Activated B cell treated with CpG ODN at 0.5 μM for 24 hours (primary cell): ENCODE data around the gene PPP1R2. TPM values are rescaled to one million over a fixed set of nuclear protein-coding genes. Genes with fewer than 3 reads are reported as not detected.

ENCODE experiments used
- ATAC-seq: fragments of 200-7000 bp; cut with Tn5 transposase; one replicate; pipeline ENCODE4 v1.10.0; 2021; ENCODE audit warnings: low read depth, mild to moderate bottlenecking, moderate library complexity
- CTCF ChIA-PET: fragments of 350-600 bp; sonication (Branson Sonifier 250); formaldehyde crosslinking; loops from one replicate; lab custom pipeline; 2021; ENCODE audit warnings: antibody characterized with exemption; lab: Charles Lee
- POLR2A ChIA-PET: fragments of 350-600 bp; sonication (Branson Sonifier 250); formaldehyde crosslinking; loops from one replicate; lab custom pipeline; 2021; ENCODE audit warnings: antibody characterized with exemption; lab: Charles Lee
- DNase-seq: peaks from one replicate; pipeline ENCODE4 v3.0.0; 2022
- H3K27ac Mint-ChIP-seq: one replicate; pipeline ENCODE4 v1.8.0; 2020; ENCODE audit warnings: mixed read lengths
- H3K27me3 Mint-ChIP-seq: one replicate; pipeline ENCODE4 v1.8.0; 2021; ENCODE audit warnings: mixed read lengths
- H3K36me3 Mint-ChIP-seq: one replicate; pipeline ENCODE4 v1.8.0; 2021; ENCODE audit warnings: low read depth, mixed read lengths
- H3K4me1 Mint-ChIP-seq: one replicate; pipeline ENCODE4 v1.8.0; 2021; ENCODE audit warnings: mixed read lengths
- H3K4me3 Mint-ChIP-seq: one replicate; pipeline ENCODE4 v1.8.0; 2020; ENCODE audit warnings: mild to moderate bottlenecking, mixed read lengths
- H3K9me3 Mint-ChIP-seq: one replicate; pipeline ENCODE4 v1.8.0; 2020; ENCODE audit warnings: mixed read lengths
- CTCF ChIP-seq: fragments of 200-600 bp; IDR thresholded peaks from one replicate; pipeline ENCODE4 v1.8.0; 2022; ENCODE audit warnings: antibody characterized with exemption, mild to moderate bottlenecking
- intact Hi-C: fragments of 100-400 bp; cut with micrococcal nuclease; formaldehyde crosslinking; loops from one replicate; pipeline ENCODE4 v1.15.1; 2024
- total RNA-seq: library from RNA; stranded (reverse); gene quantifications from 2 replicates; pipeline ENCODE4 v1.2.3, GENCODE V29; 2022

The PPP1R2 gene
- total RNA-seq, 1 donor from 2014 or later: 64.1 TPM

GRCh38 chr3:195546130-195546560, 3.0 kb upstream of the PPP1R2 start:
- peaks cover 8% of the 10 kb centered on the region for H3K36me3 Mint-ChIP-seq
- ChIA-PET CTCF (interaction anchor here (1.5 to 1.6 kb wide), 2 partner anchors 14 to 275 kb away, joined by 3 to 4 read pairs; partner anchors contain the start of gene XXYLT1), POLR2A (interaction anchor here (0.7 to 0.8 kb wide), 2 partner anchors 416 to 777 kb away, joined by 3 read pairs; no protein-coding TSS in a partner anchor)
- peak overlapping the region; percentile 64 for H3K4me3 Mint-ChIP-seq
- H3K27me3 Mint-ChIP-seq: no peaks in the 10 kb centered on the region
- DNase-seq: no peak
- intact Hi-C loops: loop anchor here (10.0 kb wide), 2 partner anchors 421 to 781 kb away; no protein-coding TSS in a partner anchor
- TF ChIP-seq CTCF: no peak
- peak overlapping the region; percentile 83 for H3K27ac Mint-ChIP-seq
- H3K4me1 Mint-ChIP-seq: peaks cover 69% of the 10 kb centered on the region
- H3K9me3 Mint-ChIP-seq: no peaks in the 10 kb centered on the region
- ATAC-seq: no peak

- Mint-ChIP-seq H3K4me3 (peak overlapping the region; percentile 91), H3K36me3 (peaks cover 15% of the 10 kb centered on the region), H3K9me3 (no peaks in the 10 kb centered on the region), H3K27me3 (no peaks in the 10 kb centered on the region), H3K4me1 (peaks cover 69% of the 10 kb centered on the region), H3K27ac (no peak overlapping the region)
- no peak for TF ChIP-seq CTCF
- no peak for DNase-seq
- POLR2A ChIA-PET: interaction anchor here (3.0 kb wide), 1 partner anchor 102 kb away, joined by 20 read pairs; the partner anchor contains the start of gene ACAP2
- intact Hi-C loops: loop anchor here (5.0 to 10.0 kb wide), 4 partner anchors 363 to 1952 kb away; partner anchors contain the start of genes OPA1 and TNK2
- CTCF ChIA-PET: no interaction called here
- no peak for ATAC-seq
Measured at GRCh38 chr3:195544634-195545033, 1.5 kb upstream of the PPP1R2 start.

DNA sequence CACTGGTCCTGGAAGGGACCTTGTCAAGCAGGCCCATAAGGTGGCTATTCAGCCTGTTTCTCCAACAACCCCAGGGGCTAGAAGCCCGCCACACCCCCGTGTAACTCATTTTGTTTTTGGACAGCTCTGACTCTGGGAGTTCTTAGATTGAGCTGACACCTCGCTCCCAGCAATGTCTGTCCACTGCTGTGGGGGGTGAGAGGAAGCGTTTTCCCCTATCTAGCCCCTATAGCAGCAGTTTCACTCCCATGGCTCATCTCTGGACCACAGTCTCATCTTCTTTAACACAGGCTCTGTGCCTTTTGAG, 1.1 kb upstream of the PPP1R2 start:
- H3K4me1 Mint-ChIP-seq: peaks cover 72% of the 10 kb centered on the region
- ATAC-seq: no peak
- intact Hi-C loops: loop anchor here (5.0 to 10.0 kb wide), 4 partner anchors 363 to 1952 kb away; partner anchors contain the start of genes OPA1 and TNK2
- H3K36me3 Mint-ChIP-seq: peaks cover 19% of the 10 kb centered on the region
- no peaks in the 10 kb centered on the region for H3K9me3 Mint-ChIP-seq
- no peak for DNase-seq
- peak overlapping the region; percentile 91 for H3K4me3 Mint-ChIP-seq
- no peak overlapping the region for H3K27ac Mint-ChIP-seq
- no peaks in the 10 kb centered on the region for H3K27me3 Mint-ChIP-seq
- ChIA-PET POLR2A (interaction anchor here (2.7 to 3.0 kb wide), 2 partner anchors 102 to 857 kb away, joined by 20 to 25 read pairs; partner anchors contain the start of gene ACAP2), CTCF (no interaction called here)
- TF ChIP-seq CTCF: no peak

- peak; percentile 23 for DNase-seq
- peak; percentile 2 for ATAC-seq
- H3K36me3 Mint-ChIP-seq: peaks cover 22% of the 10 kb centered on the region
- ChIA-PET CTCF (interaction anchor here (2.0 to 2.5 kb wide), 2 partner anchors 21 to 273 kb away, joined by 10 to 11 read pairs; partner anchors contain the start of gene XXYLT1), POLR2A (interaction anchor here (0.6 to 3.4 kb wide), 19 partner anchors 8 to 960 kb away, joined by 3 to 25 read pairs (median 8); partner anchors contain the start of genes ACAP2, LSG1, TNK2 and XXYLT1)
- intact Hi-C loops: loop anchor here (1.0 to 10.0 kb wide), 6 partner anchors 21 to 1951 kb away; partner anchors contain the start of genes LSG1, OPA1 and TNK2
- peak overlapping the region; percentile 91 for H3K4me3 Mint-ChIP-seq
- no peaks in the 10 kb centered on the region for H3K9me3 Mint-ChIP-seq
- TF ChIP-seq CTCF: no peak
- peak overlapping the region; percentile 92 for H3K27ac Mint-ChIP-seq
- H3K4me1 Mint-ChIP-seq: peaks cover 74% of the 10 kb centered on the region
- H3K27me3 Mint-ChIP-seq: no peaks in the 10 kb centered on the region
Measured at GRCh38 chr3:195543500-195544229, 540 bp upstream of the PPP1R2 start.
